ENCODE results near the gene DOCK4. TPM values are rescaled to one million over a fixed set of nuclear protein-coding genes. Genes with fewer than 3 reads are reported as not detected.
"Not testable (repeated sequence)": the region's sequence is repeated elsewhere in the genome, so short reads cannot be mapped to it uniquely, and the experiment has no call there.

Gene DOCK4
- total RNA-seq, 4 donors from 2014 or later, result 6.4 to 20.5 (median 9.7) TPM

GRCh38 chr7:111920329-111920728, 285.9 kb downstream of the DOCK4 start:
- DNase-seq (ENCODE audit: low spot score in 2 of 2), result no peak
- TF ChIP-seq POLR2AphosphoS5 (IDR thresholded peaks at IDR 0.05), result no peak
- no peak for TF ChIP-seq POLR2A (IDR thresholded peaks at IDR 0.05)
- TF ChIP-seq EP300 (IDR thresholded peaks at IDR 0.05), result no peak
- TF ChIP-seq, protein P1, sequence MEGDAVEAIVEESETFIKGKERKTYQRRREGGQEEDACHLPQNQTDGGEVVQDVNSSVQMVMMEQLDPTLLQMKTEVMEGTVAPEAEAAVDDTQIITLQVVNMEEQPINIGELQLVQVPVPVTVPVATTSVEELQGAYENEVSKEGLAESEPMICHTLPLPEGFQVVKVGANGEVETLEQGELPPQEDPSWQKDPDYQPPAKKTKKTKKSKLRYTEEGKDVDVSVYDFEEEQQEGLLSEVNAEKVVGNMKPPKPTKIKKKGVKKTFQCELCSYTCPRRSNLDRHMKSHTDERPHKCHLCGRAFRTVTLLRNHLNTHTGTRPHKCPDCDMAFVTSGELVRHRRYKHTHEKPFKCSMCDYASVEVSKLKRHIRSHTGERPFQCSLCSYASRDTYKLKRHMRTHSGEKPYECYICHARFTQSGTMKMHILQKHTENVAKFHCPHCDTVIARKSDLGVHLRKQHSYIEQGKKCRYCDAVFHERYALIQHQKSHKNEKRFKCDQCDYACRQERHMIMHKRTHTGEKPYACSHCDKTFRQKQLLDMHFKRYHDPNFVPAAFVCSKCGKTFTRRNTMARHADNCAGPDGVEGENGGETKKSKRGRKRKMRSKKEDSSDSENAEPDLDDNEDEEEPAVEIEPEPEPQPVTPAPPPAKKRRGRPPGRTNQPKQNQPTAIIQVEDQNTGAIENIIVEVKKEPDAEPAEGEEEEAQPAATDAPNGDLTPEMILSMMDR (IDR thresholded peaks at IDR 0.05), result no peak
- Histone ChIP-seq H3K9me3 (no peaks in the 10 kb centered on the region), H3K27ac (no peak overlapping the region), H3K4me3 (no peak overlapping the region), H3K27me3 (no peaks in the 10 kb centered on the region), H3K36me3 (no peaks in the 10 kb centered on the region), H3K4me1 (no peaks in the 10 kb centered on the region)
- 21% methylated on average over 1 of the region's 1 CpG for WGBS

DNA sequence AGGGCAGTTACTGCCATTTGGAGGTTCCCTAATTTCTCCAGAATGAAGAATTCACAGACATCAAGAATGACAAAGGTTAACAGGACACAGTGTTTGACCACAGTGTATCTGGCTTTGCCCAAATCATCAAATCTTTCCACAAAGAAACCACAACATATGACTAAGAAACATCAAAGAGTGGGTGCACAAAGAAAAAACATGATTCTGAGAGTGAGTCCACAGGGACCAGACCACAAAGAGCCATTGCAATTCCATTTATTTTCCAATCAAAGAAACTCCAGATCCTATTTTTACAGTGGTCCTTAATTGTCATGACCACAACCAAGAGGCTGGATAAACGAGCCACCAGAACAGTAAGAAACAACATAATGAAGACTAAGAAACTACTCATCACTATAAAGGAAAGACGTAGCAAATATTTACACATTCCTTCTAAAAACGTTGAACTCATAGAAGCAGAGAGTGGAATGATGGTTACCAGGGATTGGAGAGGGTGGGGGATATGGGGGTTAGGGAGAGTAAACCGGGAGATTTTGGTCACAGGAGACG, 286.5 kb downstream of the DOCK4 start:
- DNase-seq (ENCODE audit: low spot score in 2 of 2), result no peak
- Histone ChIP-seq H3K9me3 (no peaks in the 10 kb centered on the region), H3K4me1 (no peaks in the 10 kb centered on the region), H3K27ac (no peak overlapping the region), H3K27me3 (no peaks in the 10 kb centered on the region), H3K4me3 (no peak overlapping the region), H3K36me3 (no peaks in the 10 kb centered on the region)
- TF ChIP-seq, protein P1 (IDR thresholded peaks at IDR 0.05), result no peak
- TF ChIP-seq POLR2AphosphoS5 (IDR thresholded peaks at IDR 0.05) (no peak), EP300 (IDR thresholded peaks at IDR 0.05) (no peak), POLR2A (IDR thresholded peaks at IDR 0.05) (no peak)
- 83% methylated on average over 5 of the region's 5 CpGs for WGBS

DNA sequence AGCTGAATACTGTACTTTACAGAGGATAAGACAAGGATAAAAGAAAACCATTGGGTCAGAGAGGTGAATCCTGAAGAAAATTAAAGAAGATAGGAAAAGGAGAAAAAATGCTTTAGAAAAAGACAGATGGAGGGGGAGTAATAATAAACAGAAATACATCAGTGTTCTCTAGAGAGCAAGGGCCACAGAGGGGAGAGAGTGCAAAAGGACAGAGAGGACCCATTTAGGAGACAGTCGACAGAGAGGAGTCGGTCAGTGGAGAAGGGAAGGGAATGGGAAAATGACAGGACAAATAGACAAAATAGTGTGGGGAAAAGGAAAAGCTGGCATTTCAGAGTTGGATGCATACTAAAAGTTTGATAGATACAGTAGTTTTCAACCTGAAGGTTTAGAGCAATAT, 287.0 kb downstream of the DOCK4 start:
- no peak overlapping the region for H3K27ac ChIP-seq
- no peak overlapping the region for H3K4me3 ChIP-seq
- TF ChIP-seq POLR2AphosphoS5 (IDR thresholded peaks at IDR 0.05) (no peak), EP300 (IDR thresholded peaks at IDR 0.05) (no peak), POLR2A (IDR thresholded peaks at IDR 0.05) (no peak)
- TF ChIP-seq, protein P1 (IDR thresholded peaks at IDR 0.05), result no peak
- 90% methylated on average over 2 of the region's 2 CpGs for WGBS
- no peaks in the 10 kb centered on the region for H3K36me3 ChIP-seq
- H3K9me3 ChIP-seq, result no peaks in the 10 kb centered on the region
- H3K27me3 ChIP-seq, result no peaks in the 10 kb centered on the region
- H3K4me1 ChIP-seq, result no peaks in the 10 kb centered on the region
- DNase-seq (ENCODE audit: low spot score in 2 of 2), result no peak

DNA sequence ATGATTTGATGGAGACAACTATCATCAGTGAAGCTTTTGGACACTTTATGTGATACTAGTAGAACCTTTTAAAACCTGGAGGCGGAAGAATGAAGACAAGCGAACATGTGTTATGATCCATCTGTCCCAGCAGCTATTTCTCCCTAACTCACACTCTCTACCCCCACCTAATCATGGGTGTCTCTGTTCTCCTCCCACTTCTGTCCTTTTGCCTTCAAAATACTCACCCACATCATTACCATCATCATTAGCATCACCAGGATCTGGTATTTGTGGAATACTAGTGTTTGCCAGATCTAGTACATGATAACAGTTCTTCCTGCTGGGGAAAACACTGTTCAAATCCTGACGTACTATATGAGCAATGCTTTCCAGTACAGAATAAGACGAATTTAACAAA, 287.7 kb downstream of the DOCK4 start:
- TF ChIP-seq, protein P1 (IDR thresholded peaks at IDR 0.05), result no peak
- TF ChIP-seq EP300 (IDR thresholded peaks at IDR 0.05), result no peak
- TF ChIP-seq POLR2A (IDR thresholded peaks at IDR 0.05), result no peak
- no peak for TF ChIP-seq POLR2AphosphoS5 (IDR thresholded peaks at IDR 0.05)
- Histone ChIP-seq H3K9me3 (no peaks in the 10 kb centered on the region), H3K27me3 (no peaks in the 10 kb centered on the region), H3K4me3 (no peak overlapping the region), H3K27ac (no peak overlapping the region), H3K36me3 (no peaks in the 10 kb centered on the region), H3K4me1 (no peaks in the 10 kb centered on the region)
- WGBS, result 79% methylated on average over 4 of the region's 4 CpGs
- DNase-seq (ENCODE audit: low spot score in 2 of 2), result no peak

DNA sequence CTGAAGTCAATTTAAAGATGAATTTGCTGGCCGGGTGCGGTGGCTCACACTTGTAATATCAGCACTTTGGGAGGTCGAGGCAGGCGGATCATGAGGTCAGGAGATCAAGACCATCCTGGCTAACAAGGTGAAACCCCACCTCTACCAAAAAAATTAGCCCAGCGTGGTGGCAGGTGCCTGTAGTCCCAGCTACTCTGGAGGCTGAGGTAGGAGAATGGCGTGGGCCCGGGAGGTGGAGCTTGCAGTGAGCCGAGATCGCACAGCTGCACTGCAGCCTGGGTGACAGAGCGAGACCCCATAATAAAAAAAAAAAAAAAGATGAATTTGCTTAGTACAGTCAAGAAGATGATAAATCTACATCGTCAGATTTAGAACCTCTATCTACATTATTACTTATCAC, 288.8 kb downstream of the DOCK4 start:
- not testable (repeated sequence) for H3K27ac ChIP-seq; DNase-seq (ENCODE audit: low spot score in 2 of 2); H3K36me3 ChIP-seq; H3K4me1 ChIP-seq; H3K9me3 ChIP-seq; H3K27me3 ChIP-seq; H3K4me3 ChIP-seq
- WGBS, result 93% methylated on average over 11 of the region's 11 CpGs

- Histone ChIP-seq H3K27ac (no peak overlapping the region), H3K27me3 (no peaks in the 10 kb centered on the region), H3K4me3 (no peak overlapping the region), H3K4me1 (no peaks in the 10 kb centered on the region), H3K9me3 (no peaks in the 10 kb centered on the region), H3K36me3 (no peaks in the 10 kb centered on the region)
- no peak for DNase-seq (ENCODE audit: low spot score in 2 of 2)
- WGBS, result 89% methylated on average over 3 of the region's 3 CpGs
- TF ChIP-seq EP300 (IDR thresholded peaks at IDR 0.05), result no peak
- no peak for TF ChIP-seq POLR2A (IDR thresholded peaks at IDR 0.05)
- TF ChIP-seq POLR2AphosphoS5 (IDR thresholded peaks at IDR 0.05), result no peak
- TF ChIP-seq, protein P1 (IDR thresholded peaks at IDR 0.05), result no peak
These were observed 291.9 kb downstream of the DOCK4 start for GRCh38 chr7:111914291-111914690.
